H1 (cell line): ENCODE results near the gene MAFG. TPM values are rescaled to one million over a fixed set of nuclear protein-coding genes. Genes with fewer than 3 reads are reported as not detected.

Experiments used
- ATF2 ChIP-seq: IDR thresholded peaks from 2 replicates; pipeline ENCODE4 v1.6.1; 2012; ENCODE audit warnings: low read length, inconsistent platforms
- BCL11A ChIP-seq, 2 experiments: IDR thresholded peaks; one replicate each; pipeline ENCODE4 v1.6.1; 2011; ENCODE audit warnings: low read depth in 2 of 2, low read length in 2 of 2, mild to moderate bottlenecking in 2 of 2
- BRCA1 ChIP-seq: IDR thresholded peaks from 2 replicates; pipeline ENCODE4 v1.6.1; 2012; ENCODE audit warnings: low read depth, low read length, improper control_type of control experiment
- CBX8 ChIP-seq: fragments of 300-800, 300-1000 bp; sonication (generic); IDR thresholded peaks from 2 replicates; pipeline ENCODE4 v1.7.1; 2016; ENCODE audit warnings: low read depth, low read length, borderline replicate concordance
- CREB1 ChIP-seq: IDR thresholded peaks from 2 replicates; pipeline ENCODE4 v1.6.1; 2012; ENCODE audit warnings: inconsistent platforms
- CTCF ChIP-seq, 3 experiments: IDR thresholded peaks; 1 replicate in 2 of 3; 2 replicates in 1 of 3; pipeline versions ENCODE4 v1.5.1 to v1.6.1; 2011; ENCODE audit warnings: low read length in 3 of 3, mild to moderate bottlenecking in 3 of 3, inconsistent platforms in 2 of 3, low read depth in 1 of 3, moderate library complexity in 1 of 3; ENCODE audit not compliant: insufficient read depth in 1 of 3; ENCODE audit errors: control extremely low read depth in 1 of 3
- EP300 ChIP-seq, 2 experiments: IDR thresholded peaks; 1 replicate in 1 of 2; 2 replicates in 1 of 2; pipeline ENCODE4 v1.6.1; 2011 to 2012; ENCODE audit warnings: low read depth in 2 of 2, low read length in 2 of 2, mild to moderate bottlenecking in 2 of 2, borderline replicate concordance in 1 of 2, inconsistent platforms in 1 of 2, moderate library complexity in 1 of 2
- EZH2 ChIP-seq: fragments of 200-600 bp; sonication (generic); IDR thresholded peaks from 2 replicates; pipeline ENCODE4 v1.7.1; 2012; ENCODE audit warnings: low read depth, mild to moderate bottlenecking, moderate library complexity, low read length, inconsistent platforms; ENCODE audit not compliant: severe bottlenecking
- FOSL1 ChIP-seq: IDR thresholded peaks from 2 replicates; pipeline ENCODE4 v1.6.1; 2011; ENCODE audit warnings: mild to moderate bottlenecking, low read depth, low read length, moderate library complexity; ENCODE audit not compliant: insufficient read depth
- KDM1A ChIP-seq: fragments of 200-600, 300-600 bp; sonication (generic); IDR thresholded peaks from 2 replicates; pipeline ENCODE4 v1.7.1; 2016; ENCODE audit warnings: mild to moderate bottlenecking, low read length, borderline replicate concordance
- KDM5A ChIP-seq: fragments of 200-600 bp; IDR thresholded peaks from 2 replicates; pipeline ENCODE4 v1.7.1; 2012; ENCODE audit warnings: mild to moderate bottlenecking, low read length, inconsistent platforms, mixed read lengths
- NRF1 ChIP-seq: IDR thresholded peaks from 2 replicates; pipeline ENCODE4 v1.6.1; 2011; ENCODE audit warnings: mild to moderate bottlenecking, low read depth, low read length, improper control_type of control experiment
- PHF8 ChIP-seq: fragments of 200-600 bp; sonication (generic); conservative IDR thresholded peaks from 2 replicates; pipeline ENCODE4 v1.7.1; 2012; ENCODE audit warnings: low read depth, mild to moderate bottlenecking, inconsistent platforms, low read length, moderate library complexity
- RFX5 ChIP-seq: IDR thresholded peaks from 2 replicates; pipeline ENCODE4 v1.6.1; 2011; ENCODE audit warnings: low read depth, low read length, improper control_type of control experiment, borderline replicate concordance
- SAP30 ChIP-seq: fragments of 300-600 bp; sonication (generic); IDR thresholded peaks from 2 replicates; pipeline ENCODE4 v1.7.1; 2012; ENCODE audit warnings: low read length, moderate library complexity, mild to moderate bottlenecking, inconsistent platforms; ENCODE audit not compliant: insufficient read depth, insufficient replicate concordance
- SP1 ChIP-seq: IDR thresholded peaks from 2 replicates; pipeline ENCODE4 v1.6.1; 2011; ENCODE audit warnings: low read depth, low read length
- SUZ12 ChIP-seq: fragments of 200-600 bp; sonication (generic); IDR thresholded peaks from 2 replicates; pipeline ENCODE4 v1.6.1; 2012; ENCODE audit warnings: mild to moderate bottlenecking, inconsistent platforms, low read length, moderate library complexity, mixed read lengths
- TBP ChIP-seq: IDR thresholded peaks from 2 replicates; pipeline ENCODE4 v1.6.1; 2011; ENCODE audit warnings: low read depth, low read length, improper control_type of control experiment
- TCF12 ChIP-seq: IDR thresholded peaks from 2 replicates; pipeline ENCODE4 v1.6.1; 2011; ENCODE audit warnings: low read depth, mild to moderate bottlenecking, low read length
- YY1 ChIP-seq: IDR thresholded peaks from 2 replicates; pipeline ENCODE4 v1.6.1; 2011; ENCODE audit warnings: low read depth, mild to moderate bottlenecking, low read length
- polyA plus RNA-seq, 7 experiments: library from polyadenylated mRNA; depleted of rRNA in 3 of 7; stranded (reverse) in 5 of 7; unstranded in 2 of 7; fragments of >200 nt in 5 of 7; fragments of 200-250 nt in 2 of 7; gene quantifications; 1 replicate in 5 of 7; 2 replicates in 1 of 7; 4 replicates in 1 of 7; pipeline versions ENCODE4 v1.2.1 to v1.2.3, GENCODE V29; 2011 to 2013; ENCODE audit warnings: missing spikeins in 2 of 7, mixed read lengths in 2 of 7
- total RNA-seq: library from RNA; stranded (reverse); fragmentation: NEBNext Ultra II Directional; extraction: Animal tissue kit (Norgen Biotek cat#: 25700); gene quantifications from 2 replicates; pipeline ENCODE4 v1.2.1, GENCODE V29; 2021

Gene MAFG
- total and polyA plus RNA-seq, 2 of the 8 experiments (the other 6 are each of a cell fraction or from before 2014, with no cell fraction given), result 25.5 to 26.9 TPM

GRCh38 chr17:81901167-81902022 is 26.1 kb downstream of the MAFG start (continued):
- TF ChIP-seq ATF2, result no peak
- no peak for TF ChIP-seq NRF1
- TF ChIP-seq EZH2, result peak; percentile 22
- TF ChIP-seq PHF8, result 0 out of 2 replicates have a peak, but pooled peaks have one; percentile 6
- TF ChIP-seq CTCF (IDR thresholded peaks at IDR 0.05; ENCODE audit: control extremely low read depth in 1 of 3, insufficient read depth in 1 of 3, low read depth in 1 of 3, low read length in 3 of 3), result no peak
- TF ChIP-seq YY1, result no peak
- TF ChIP-seq RFX5, result no peak
- TF ChIP-seq FOSL1, result no peak
- TF ChIP-seq EP300 (IDR thresholded peaks at IDR 0.05; ENCODE audit: borderline replicate concordance in 1 of 2, low read depth in 2 of 2, low read length in 2 of 2), result no peak
- TF ChIP-seq CREB1, result no peak
- no peak for TF ChIP-seq KDM1A
- TF ChIP-seq SUZ12, result peak; percentile 24; the same call in 1 of the 2 replicates
- TF ChIP-seq CBX8, result no peak
- no peak for TF ChIP-seq SAP30
- no peak for TF ChIP-seq BCL11A (IDR thresholded peaks at IDR 0.05; ENCODE audit: low read depth in 2 of 2, low read length in 2 of 2)
- no peak for TF ChIP-seq TBP
- no peak for TF ChIP-seq BRCA1
- TF ChIP-seq TCF12, result no peak
- no peak for TF ChIP-seq KDM5A
- no peak for TF ChIP-seq SP1
